GM12891 (cell line): Measurements from ENCODE around the gene SCAMP1.

ENCODE experiments used
- PAX5 ChIP-seq: IDR thresholded peaks from 2 replicates; pipeline ENCODE4 v1.6.1; 2011; ENCODE audit warnings: low read length, moderate library complexity, mild to moderate bottlenecking; ENCODE audit not compliant: insufficient read depth, severe bottlenecking
- POLR2AphosphoS5 ChIP-seq: IDR thresholded peaks from 2 replicates; pipeline ENCODE4 v1.6.1; 2011; ENCODE audit warnings: low read depth, low read length, control low read depth

GRCh38 chr5:78323241-78323640 lies 37.2 kb upstream of the SCAMP1 start:
- TF ChIP-seq PAX5 (no peak), POLR2AphosphoS5 (no peak)
